ENCODE results near the gene MAP3K12.
"Not testable (repeated sequence)": the region's sequence is repeated elsewhere in the genome, so short reads cannot be mapped to it uniquely, and the experiment has no call there.

Gene MAP3K12, protein sequence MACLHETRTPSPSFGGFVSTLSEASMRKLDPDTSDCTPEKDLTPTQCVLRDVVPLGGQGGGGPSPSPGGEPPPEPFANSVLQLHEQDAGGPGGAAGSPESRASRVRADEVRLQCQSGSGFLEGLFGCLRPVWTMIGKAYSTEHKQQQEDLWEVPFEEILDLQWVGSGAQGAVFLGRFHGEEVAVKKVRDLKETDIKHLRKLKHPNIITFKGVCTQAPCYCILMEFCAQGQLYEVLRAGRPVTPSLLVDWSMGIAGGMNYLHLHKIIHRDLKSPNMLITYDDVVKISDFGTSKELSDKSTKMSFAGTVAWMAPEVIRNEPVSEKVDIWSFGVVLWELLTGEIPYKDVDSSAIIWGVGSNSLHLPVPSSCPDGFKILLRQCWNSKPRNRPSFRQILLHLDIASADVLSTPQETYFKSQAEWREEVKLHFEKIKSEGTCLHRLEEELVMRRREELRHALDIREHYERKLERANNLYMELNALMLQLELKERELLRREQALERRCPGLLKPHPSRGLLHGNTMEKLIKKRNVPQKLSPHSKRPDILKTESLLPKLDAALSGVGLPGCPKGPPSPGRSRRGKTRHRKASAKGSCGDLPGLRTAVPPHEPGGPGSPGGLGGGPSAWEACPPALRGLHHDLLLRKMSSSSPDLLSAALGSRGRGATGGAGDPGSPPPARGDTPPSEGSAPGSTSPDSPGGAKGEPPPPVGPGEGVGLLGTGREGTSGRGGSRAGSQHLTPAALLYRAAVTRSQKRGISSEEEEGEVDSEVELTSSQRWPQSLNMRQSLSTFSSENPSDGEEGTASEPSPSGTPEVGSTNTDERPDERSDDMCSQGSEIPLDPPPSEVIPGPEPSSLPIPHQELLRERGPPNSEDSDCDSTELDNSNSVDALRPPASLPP

DNA sequence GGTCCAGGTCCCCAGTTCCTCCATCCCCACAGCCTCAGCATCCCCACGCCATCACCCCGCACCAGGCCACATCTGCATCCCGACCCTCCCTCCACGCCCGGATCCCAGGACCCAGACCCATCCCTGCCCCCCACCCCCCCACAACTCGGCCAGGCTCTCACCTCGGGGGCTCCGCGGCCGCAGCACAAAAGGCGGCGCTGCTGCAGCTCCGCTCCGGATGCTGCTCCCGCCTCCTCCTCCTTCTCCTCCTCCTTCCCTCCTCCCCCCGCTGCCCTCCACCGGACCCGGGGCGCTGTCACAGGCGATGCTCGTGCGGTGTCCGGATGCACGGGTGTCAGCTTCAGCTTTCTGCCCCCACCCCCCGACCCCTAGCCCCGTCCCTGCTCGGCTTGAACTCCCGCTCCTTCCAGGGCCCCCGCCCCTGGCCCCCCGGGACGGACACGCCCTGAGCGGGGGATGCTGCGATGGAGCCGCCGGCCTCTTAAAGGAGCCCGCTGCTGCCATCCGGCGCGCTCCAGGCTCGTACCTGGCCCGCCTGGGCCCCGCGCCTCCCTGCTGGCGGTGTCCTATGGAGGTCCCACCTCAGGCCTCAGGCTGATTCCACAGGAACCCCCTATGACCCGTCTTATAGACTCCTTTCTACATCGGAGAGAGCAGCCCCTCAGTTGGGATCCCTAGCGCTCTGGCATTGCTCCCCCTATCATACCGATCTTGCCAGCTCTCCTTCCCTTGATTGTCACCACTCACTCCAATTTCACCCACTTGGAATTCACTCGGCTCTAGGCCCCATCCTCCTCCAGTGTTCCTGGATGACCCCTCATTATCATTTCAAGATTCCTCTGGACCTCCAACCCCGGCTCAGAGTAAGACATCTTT, at the start of gene MAP3K12:
Gene MAP3K12, minus strand, starts transcription at position 193 of the 876 bp plus-strand sequence. CDS start 12,067 bp downstream, outside the sequence.
- peaks cover 24% of the 10 kb centered on the region for H3K4me1 ChIP-seq (ENCODE audit: insufficient read depth, low read length)
- peak within 1 kb of the TSS; percentile 64 for H3K9ac ChIP-seq (ENCODE audit: low read depth, low read length)
- no peaks in the 10 kb centered on the region for H3K36me3 ChIP-seq (ENCODE audit: insufficient read depth, low read length)

DNA sequence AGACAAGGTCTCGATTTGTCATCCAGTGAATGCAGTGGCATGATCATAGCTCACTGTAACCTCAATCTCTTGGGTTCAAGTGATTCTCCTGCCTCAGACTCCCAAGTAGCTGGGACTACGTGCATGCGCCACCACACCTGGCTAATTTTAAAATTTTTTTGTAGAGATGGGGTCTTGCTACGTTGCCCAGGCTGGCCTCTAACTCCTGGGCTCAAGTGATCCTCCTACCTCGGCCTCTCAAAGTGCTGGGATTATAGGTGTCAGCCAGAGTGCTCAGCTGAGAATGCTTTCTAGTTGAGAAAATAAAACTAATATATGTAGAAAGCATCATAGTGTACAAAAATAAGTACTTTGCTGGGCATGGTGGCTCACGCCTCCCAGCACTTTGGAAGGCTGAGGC, 49.1 kb upstream of the MAP3K12 start:
- H3K4me1 ChIP-seq (ENCODE audit: insufficient read depth, low read length); H3K9me3 ChIP-seq (ENCODE audit: control insufficient read depth, insufficient read depth, low read length); H3K36me3 ChIP-seq (ENCODE audit: insufficient read depth, low read length); H3K9ac ChIP-seq (ENCODE audit: low read depth, low read length): not testable (repeated sequence)

More for the DNA sequence above, at the start of gene MAP3K12:
- no peaks in the 10 kb centered on the region for H3K9me3 ChIP-seq (ENCODE audit: control insufficient read depth, insufficient read depth, low read length)

DNA sequence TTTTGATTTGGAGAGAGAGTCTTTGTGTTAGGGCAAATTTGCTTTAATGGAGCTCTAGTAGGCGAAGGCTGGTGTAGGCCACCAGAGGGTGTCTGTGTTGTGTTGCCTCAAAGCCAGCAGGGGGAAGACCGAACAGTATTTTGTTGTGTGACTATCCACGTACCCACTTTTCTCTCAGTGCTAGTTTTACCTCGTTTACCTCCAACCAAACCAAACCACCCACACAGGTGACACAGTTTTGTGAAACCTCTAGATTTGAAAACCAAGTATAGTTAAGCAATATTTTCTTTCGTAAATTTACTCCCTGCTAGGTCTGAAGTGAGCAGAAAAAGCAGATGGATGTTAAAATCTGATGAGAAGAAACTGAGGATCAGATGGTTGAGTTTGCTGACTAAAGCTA, 44.3 kb upstream of the MAP3K12 start:
- H3K4me1 ChIP-seq (ENCODE audit: insufficient read depth, low read length) = peaks cover 7% of the 10 kb centered on the region; the same call in 1 of the 2 replicates
- no peak overlapping the region for H3K9ac ChIP-seq (ENCODE audit: low read depth, low read length)
- peaks cover 2% of the 10 kb centered on the region; the same call in 1 of the 2 replicates for H3K36me3 ChIP-seq (ENCODE audit: insufficient read depth, low read length)
- H3K9me3 ChIP-seq (ENCODE audit: control insufficient read depth, insufficient read depth, low read length) = no peaks in the 10 kb centered on the region

DNA sequence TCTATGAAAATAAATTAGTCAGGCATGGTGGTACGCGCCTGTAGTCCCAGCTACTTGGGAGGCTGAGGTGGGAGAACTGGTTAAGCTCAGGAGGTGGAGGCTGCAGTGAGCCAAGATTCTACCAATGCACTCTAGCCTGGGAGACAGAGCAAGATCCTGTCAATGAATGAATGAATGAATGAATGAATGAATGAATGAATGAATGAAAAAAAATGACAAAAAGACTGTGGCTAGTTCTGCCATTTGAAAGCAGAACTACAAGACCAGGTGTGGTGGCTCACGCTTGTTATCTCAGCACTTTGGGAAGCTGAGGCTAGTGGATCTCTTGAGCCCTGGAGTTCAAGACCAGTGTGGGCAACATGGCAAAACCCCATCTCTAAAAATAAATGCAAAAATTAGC, 40.3 kb upstream of the MAP3K12 start:
- Histone ChIP-seq H3K9me3 (ENCODE audit: control insufficient read depth, insufficient read depth, low read length) (no peaks in the 10 kb centered on the region), H3K9ac (ENCODE audit: low read depth, low read length) (no peak overlapping the region), H3K36me3 (ENCODE audit: insufficient read depth, low read length) (peaks cover 7% of the 10 kb centered on the region), H3K4me1 (ENCODE audit: insufficient read depth, low read length) (peaks cover 7% of the 10 kb centered on the region; the same call in 1 of the 2 replicates)

DNA sequence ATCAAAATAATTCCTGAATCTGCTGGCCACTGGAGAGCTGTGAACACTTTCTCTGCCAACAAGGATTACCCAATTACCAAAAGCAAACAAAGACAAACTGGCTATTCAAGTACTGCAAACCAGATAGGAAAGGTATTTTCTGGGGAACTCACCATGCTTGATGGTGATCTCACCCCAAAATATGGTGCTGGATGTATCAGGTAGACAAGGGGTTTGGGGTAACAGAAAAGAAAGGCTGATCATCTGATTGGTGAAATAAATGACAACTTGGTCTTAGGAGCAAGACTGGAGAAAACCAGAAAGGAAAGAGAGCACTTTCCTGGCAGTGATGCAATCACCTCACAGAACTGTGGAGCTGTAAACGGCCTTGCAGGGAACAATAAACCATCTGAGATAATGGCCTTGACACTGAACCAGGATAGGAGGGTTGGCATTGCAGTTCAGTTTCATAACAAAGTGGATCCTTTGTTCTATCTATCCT, 39.0 kb upstream of the MAP3K12 start:
- H3K9ac ChIP-seq (ENCODE audit: low read depth, low read length) = no peak overlapping the region
- H3K4me1 ChIP-seq (ENCODE audit: insufficient read depth, low read length) = no peaks in the 10 kb centered on the region
- H3K9me3 ChIP-seq (ENCODE audit: control insufficient read depth, insufficient read depth, low read length) = no peaks in the 10 kb centered on the region
- H3K36me3 ChIP-seq (ENCODE audit: insufficient read depth, low read length) = peaks cover 15% of the 10 kb centered on the region

DNA sequence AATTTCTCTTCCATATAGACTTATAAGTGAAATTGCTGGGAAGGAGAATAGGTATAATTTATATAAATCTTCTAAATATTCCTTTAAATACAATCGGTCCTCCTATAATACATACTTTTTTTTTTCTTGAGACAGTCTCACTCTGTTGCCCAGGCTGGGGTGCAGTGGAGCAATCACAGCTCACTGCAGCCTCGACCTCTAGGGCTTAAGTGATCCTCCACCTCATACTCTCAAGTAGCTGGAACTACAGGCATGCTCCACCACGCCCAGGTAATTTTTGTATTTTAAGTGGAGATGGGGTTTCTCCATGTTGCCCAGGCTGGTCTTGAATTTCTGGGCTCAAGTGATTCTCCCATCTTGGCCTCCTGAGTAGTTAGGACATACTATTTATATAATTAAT, 37.7 kb upstream of the MAP3K12 start:
- peaks cover 17% of the 10 kb centered on the region for H3K36me3 ChIP-seq (ENCODE audit: insufficient read depth, low read length)
- no peak overlapping the region for H3K9ac ChIP-seq (ENCODE audit: low read depth, low read length)
- H3K9me3 ChIP-seq (ENCODE audit: control insufficient read depth, insufficient read depth, low read length) = no peaks in the 10 kb centered on the region
- H3K4me1 ChIP-seq (ENCODE audit: insufficient read depth, low read length) = no peaks in the 10 kb centered on the region

DNA sequence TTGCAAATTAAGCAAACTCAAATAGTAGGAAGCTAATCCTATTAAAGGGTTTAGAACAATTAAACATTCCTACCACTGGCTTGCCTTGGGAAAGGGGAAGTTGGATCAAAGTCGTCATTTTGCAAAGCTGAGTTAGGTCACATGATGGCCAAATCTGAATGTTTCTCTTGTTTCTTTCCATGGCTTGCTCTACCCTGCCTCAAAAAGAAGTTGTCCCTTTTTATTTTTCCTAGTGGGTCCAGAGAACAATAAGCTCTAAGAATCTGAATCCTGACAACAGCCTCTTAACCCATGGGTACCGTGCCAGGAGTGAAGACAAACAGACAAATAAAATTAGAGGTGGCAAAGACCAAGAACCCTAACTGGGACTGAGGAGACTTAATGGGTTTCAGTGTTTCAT, 34.2 kb upstream of the MAP3K12 start:
- Histone ChIP-seq H3K9ac (ENCODE audit: low read depth, low read length) (no peak overlapping the region), H3K9me3 (ENCODE audit: control insufficient read depth, insufficient read depth, low read length) (no peaks in the 10 kb centered on the region), H3K4me1 (ENCODE audit: insufficient read depth, low read length) (no peaks in the 10 kb centered on the region), H3K36me3 (ENCODE audit: insufficient read depth, low read length) (peaks cover 17% of the 10 kb centered on the region)

DNA sequence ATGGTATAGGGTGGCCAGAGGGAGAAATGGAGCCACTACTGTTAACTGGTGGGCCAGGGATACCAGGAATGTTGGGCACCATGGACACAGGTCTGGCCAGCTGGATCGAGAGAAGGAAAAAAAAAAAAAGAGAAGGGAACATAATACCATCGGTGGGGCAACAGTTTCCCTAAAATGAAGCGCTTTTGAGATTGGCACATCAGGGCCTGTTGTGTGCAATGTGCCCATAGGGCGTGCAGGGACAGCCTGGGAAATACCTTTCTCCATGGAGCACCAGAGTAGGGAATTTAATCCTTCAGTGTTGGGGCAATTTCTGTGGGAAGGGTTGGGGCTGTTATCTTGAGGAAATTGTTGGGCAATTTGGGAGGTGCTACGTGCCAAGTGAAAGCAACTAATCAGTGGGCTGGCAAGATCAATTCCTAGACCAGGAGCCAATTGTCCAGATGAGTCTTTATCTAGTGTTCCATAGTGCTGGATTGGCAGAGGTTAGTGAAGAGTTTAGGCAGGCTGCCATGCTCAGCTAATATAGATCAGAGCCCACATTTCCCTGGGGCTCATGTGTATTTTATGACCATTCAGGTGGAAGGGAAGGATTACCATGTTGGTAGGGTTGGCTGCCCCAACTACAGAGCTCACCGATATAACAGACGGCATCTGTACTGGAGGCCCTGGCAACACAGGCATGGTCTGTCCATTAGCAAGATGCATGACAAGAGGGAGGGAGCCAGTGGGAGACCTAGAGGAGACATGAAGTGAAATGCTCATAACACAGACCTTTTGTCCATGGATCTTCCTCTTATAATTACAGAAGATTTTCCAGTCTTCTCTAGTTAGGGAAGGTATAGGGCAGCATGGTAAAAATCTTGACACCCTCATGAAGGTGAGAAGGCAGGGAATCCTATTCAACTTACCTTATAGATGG, 33.5 kb upstream of the MAP3K12 start:
- Histone ChIP-seq H3K4me1 (ENCODE audit: insufficient read depth, low read length) (no peaks in the 10 kb centered on the region), H3K36me3 (ENCODE audit: insufficient read depth, low read length) (peaks cover 17% of the 10 kb centered on the region), H3K9me3 (ENCODE audit: control insufficient read depth, insufficient read depth, low read length) (no peaks in the 10 kb centered on the region), H3K9ac (ENCODE audit: low read depth, low read length) (no peak overlapping the region)

DNA sequence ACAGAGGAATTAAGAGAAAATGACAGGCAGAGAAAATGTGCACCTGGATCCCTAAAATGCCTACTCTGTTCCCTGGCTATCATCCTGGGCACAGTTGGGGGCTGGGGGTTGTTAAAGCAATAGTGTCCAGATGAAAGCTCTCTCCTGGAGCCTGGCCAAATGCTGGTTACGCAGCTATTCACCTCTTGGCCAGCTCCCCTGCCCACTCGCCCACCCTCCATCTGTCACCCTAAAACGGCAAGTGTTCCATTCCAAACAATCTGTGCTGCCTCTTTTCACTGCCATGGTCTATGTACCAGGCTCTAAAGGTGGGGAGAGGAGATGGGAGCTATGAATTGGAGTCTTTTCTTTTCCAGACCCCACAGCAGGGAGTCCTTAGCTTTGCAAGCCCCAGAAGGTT, 32.8 kb upstream of the MAP3K12 start:
- Histone ChIP-seq H3K36me3 (ENCODE audit: insufficient read depth, low read length) (peaks cover 17% of the 10 kb centered on the region), H3K9ac (ENCODE audit: low read depth, low read length) (no peak overlapping the region), H3K4me1 (ENCODE audit: insufficient read depth, low read length) (no peaks in the 10 kb centered on the region), H3K9me3 (ENCODE audit: control insufficient read depth, insufficient read depth, low read length) (no peaks in the 10 kb centered on the region)

DNA sequence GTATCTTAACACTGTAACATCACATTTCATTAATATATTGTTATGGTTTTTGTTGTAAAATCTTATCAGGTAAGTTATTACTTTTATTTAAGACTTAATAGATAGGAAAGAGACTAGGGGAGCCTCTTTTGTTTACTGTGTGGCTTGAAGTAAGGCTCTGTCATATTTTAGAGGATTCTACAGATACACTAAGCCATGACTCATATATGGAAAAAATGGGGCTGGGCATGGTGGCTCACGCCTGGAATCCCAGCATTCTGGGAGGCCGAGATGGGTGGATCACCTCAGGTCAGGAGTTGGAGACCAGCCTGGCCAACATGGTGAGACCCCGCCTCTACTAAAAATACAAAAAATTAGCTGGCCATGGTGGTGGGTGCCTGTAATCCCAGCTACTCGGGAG, 31.7 kb upstream of the MAP3K12 start:
- no peaks in the 10 kb centered on the region for H3K4me1 ChIP-seq (ENCODE audit: insufficient read depth, low read length)
- H3K9ac ChIP-seq (ENCODE audit: low read depth, low read length) = no peak overlapping the region
- peaks cover 17% of the 10 kb centered on the region for H3K36me3 ChIP-seq (ENCODE audit: insufficient read depth, low read length)
- H3K9me3 ChIP-seq (ENCODE audit: control insufficient read depth, insufficient read depth, low read length) = no peaks in the 10 kb centered on the region

DNA sequence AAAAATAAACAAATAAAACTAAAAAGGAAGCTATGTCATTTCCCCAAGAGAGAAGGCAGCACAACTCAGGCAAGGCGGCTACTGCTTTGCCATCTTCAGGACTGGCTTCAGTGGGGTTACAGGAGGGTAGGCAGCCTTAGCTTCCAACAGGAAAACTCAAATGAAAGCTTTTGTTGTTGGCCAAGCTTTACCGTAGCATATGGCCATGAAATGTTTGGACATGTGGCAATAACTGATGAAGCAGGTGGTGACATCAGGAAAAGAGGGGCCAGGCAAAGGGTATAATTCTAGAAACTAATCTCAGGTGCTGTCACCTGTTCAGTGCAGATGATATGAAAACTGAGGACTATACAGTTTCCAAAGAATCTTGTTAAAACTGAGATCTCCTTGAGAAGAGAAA, 30.8 kb upstream of the MAP3K12 start:
- Histone ChIP-seq H3K9ac (ENCODE audit: low read depth, low read length) (no peak overlapping the region), H3K9me3 (ENCODE audit: control insufficient read depth, insufficient read depth, low read length) (no peaks in the 10 kb centered on the region), H3K36me3 (ENCODE audit: insufficient read depth, low read length) (peaks cover 17% of the 10 kb centered on the region), H3K4me1 (ENCODE audit: insufficient read depth, low read length) (no peaks in the 10 kb centered on the region)

DNA sequence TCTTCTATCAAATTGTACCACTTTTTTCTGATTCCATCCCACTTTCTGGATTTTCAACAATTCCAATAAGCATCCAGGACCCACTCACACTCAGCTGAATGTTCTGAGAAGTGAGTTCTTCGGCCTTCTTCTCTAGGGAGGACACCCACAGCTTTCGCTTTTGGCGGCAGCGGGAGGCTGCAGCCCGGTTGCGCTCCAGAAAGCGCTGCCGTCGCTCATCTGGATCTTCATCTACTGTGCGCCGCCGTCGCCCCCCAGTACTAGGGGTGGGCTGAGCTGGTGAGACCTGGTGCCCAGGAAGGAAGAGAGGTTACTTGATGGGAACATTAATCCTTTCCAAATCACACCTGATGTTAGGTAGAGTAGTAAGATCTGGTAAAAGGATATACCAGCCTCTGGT, 25.2 kb upstream of the MAP3K12 start:
- no peaks in the 10 kb centered on the region for H3K4me1 ChIP-seq (ENCODE audit: insufficient read depth, low read length)
- no peaks in the 10 kb centered on the region for H3K9me3 ChIP-seq (ENCODE audit: control insufficient read depth, insufficient read depth, low read length)
- H3K9ac ChIP-seq (ENCODE audit: low read depth, low read length) = no peak overlapping the region
- peaks cover 5% of the 10 kb centered on the region; the same call in 1 of the 2 replicates for H3K36me3 ChIP-seq (ENCODE audit: insufficient read depth, low read length)

DNA sequence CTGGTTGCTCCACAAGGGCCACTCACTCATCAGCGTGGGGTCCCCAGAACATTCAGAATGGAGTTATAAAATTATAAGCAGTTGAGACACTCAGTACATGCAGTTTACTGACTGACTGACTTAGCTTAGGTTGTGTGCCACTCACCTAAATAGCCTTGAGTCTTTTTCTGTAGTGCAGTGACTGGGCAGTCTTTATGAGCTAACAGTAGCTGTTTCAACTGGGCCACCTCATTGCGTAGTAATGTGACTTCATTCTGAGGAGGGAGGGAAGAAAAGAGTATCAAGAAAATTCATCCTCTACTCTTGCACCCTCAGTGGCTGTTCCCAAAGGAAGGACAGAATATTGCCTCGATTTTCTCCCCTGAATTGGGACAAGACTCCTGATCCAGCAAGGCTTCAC, 23.9 kb upstream of the MAP3K12 start:
- Histone ChIP-seq H3K36me3 (ENCODE audit: insufficient read depth, low read length) (0 out of 2 replicates have a peak, but pooled peaks cover 5% of the 10 kb centered on the region), H3K9me3 (ENCODE audit: control insufficient read depth, insufficient read depth, low read length) (no peaks in the 10 kb centered on the region), H3K9ac (ENCODE audit: low read depth, low read length) (no peak overlapping the region), H3K4me1 (ENCODE audit: insufficient read depth, low read length) (no peaks in the 10 kb centered on the region)
